ENCODE results near the gene HIF1A.
A peak's percentile ranks its signal among the peaks of the same experiment; 100 is the strongest.
"Not testable (repeated sequence)": the region's sequence is repeated elsewhere in the genome, so short reads cannot be mapped to it uniquely, and the experiment has no call there.

HIF1A gene

GRCh38 chr14:61750708-61751474 is 55.6 kb downstream of the HIF1A start:
- DNase-seq, result peak; percentile 51

- no peak for DNase-seq
Measured at GRCh38 chr14:61751475-61751989, 56.2 kb downstream of the HIF1A start.

- no peak for DNase-seq
Measured at GRCh38 chr14:61752626-61753025, 57.3 kb downstream of the HIF1A start.

GRCh38 chr14:61753631-61754030 is 58.3 kb downstream of the HIF1A start:
- no peak for DNase-seq

- no peak for DNase-seq
Measured at GRCh38 chr14:61754627-61755381, 59.5 kb downstream of the HIF1A start.

GRCh38 chr14:61755382-61755742 is 60.0 kb downstream of the HIF1A start:
- DNase-seq, result not testable (repeated sequence)

- DNase-seq, result no peak
Measured at GRCh38 chr14:61756135-61756534, 60.8 kb downstream of the HIF1A start.

GRCh38 chr14:61759878-61760277 is 64.6 kb downstream of the HIF1A start:
- DNase-seq, result no peak

- DNase-seq, result no peak
Measured at GRCh38 chr14:61761557-61761956, 66.2 kb downstream of the HIF1A start.

GRCh38 chr14:61761959-61762786 is 66.9 kb downstream of the HIF1A start, which contains the start of gene SNAPC1:
TSS of gene SNAPC1 (plus strand) at chr14:61762420. CDS start at chr14:61762461, 41 bp downstream.
- DNase-seq, result peak; percentile 76

- DNase-seq, result no peak
Measured at GRCh38 chr14:61764342-61765122, 69.2 kb downstream of the HIF1A start.

- no peak for DNase-seq
Measured at GRCh38 chr14:61765225-61765943, 70.1 kb downstream of the HIF1A start.

GRCh38 chr14:61766151-61766550 is 70.8 kb downstream of the HIF1A start:
- DNase-seq, result no peak

GRCh38 chr14:61768240-61768639 is 72.9 kb downstream of the HIF1A start:
- DNase-seq, result no peak

- DNase-seq, result no peak
Measured at GRCh38 chr14:61769893-61770292, 74.6 kb downstream of the HIF1A start.

- no peak for DNase-seq
Measured at GRCh38 chr14:61774861-61775260, 79.5 kb downstream of the HIF1A start.

- no peak for DNase-seq
Measured at GRCh38 chr14:61780125-61780524, 84.8 kb downstream of the HIF1A start.

GRCh38 chr14:61797309-61797708 is 102.0 kb downstream of the HIF1A start:
- no peak for DNase-seq

All from GF-D8 (cell line).